GM12891 (cell line): ENCODE results near the gene SMARCD2.

ENCODE experiments used
- POLR2A ChIP-seq: IDR thresholded peaks from 2 replicates; pipeline ENCODE4 v1.6.1; 2011; ENCODE audit warnings: low read depth, low read length, control low read depth
- POLR2AphosphoS5 ChIP-seq: IDR thresholded peaks from 2 replicates; pipeline ENCODE4 v1.6.1; 2011; ENCODE audit warnings: low read depth, low read length, control low read depth

DNA sequence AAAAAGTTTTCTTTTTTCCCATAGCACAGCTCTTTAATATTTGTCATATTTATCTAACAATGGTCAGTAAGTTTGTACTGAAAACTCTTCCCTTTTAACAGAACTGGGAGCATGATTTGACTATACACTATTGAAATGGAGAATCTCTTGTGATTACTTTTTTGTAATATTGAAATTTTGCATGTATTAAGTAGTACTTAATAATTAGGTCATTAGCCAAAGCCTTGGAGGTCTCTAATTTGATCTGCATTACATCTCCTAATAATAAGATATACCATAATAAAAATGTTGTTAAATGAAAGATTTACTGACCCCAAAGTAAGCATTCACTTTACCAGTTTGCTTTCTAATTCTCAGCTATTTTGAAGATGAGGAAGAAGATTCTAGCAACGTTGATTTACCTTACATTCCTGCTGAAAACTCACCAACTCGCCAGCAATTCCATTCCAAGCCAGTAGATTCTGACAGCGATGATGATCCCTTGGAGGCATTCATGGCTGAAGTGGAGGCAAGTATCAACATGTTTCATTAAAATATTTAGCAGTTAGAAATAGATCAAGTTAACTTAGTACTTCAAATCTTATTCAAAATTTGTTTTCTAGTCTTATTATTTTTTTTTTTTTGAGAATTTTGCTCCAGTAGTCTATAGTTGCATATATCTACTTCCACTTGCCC, 50.3 kb downstream of the SMARCD2 start:
- TF ChIP-seq POLR2AphosphoS5 (no peak), POLR2A (no peak)
